GM12891 (cell line): Measurements from ENCODE around the gene ABAT.

Experiments
- POLR2A ChIP-seq: IDR thresholded peaks from 2 replicates; pipeline ENCODE4 v1.6.1; 2011; ENCODE audit warnings: low read depth, low read length, control low read depth
- POLR2AphosphoS5 ChIP-seq: IDR thresholded peaks from 2 replicates; pipeline ENCODE4 v1.6.1; 2011; ENCODE audit warnings: low read depth, low read length, control low read depth
- POU2F2 ChIP-seq: IDR thresholded peaks from 2 replicates; pipeline ENCODE4 v1.6.1; 2011; ENCODE audit warnings: low read depth, mild to moderate bottlenecking, control low read depth, low read length, moderate library complexity
- TAF1 ChIP-seq: IDR thresholded peaks from 2 replicates; pipeline ENCODE4 v1.6.1; 2011; ENCODE audit warnings: low read depth, low read length, control low read depth

GRCh38 chr16:8795091-8795490 lies 120.7 kb downstream of the ABAT start:
- TF ChIP-seq POLR2AphosphoS5 = no peak
- no peak for TF ChIP-seq POLR2A
- TF ChIP-seq TAF1 = no peak
- TF ChIP-seq POU2F2 = no peak
